ENCODE data around the gene CCDC150.
"Not testable (repeated sequence)": the region's sequence is repeated elsewhere in the genome, so short reads cannot be mapped to it uniquely, and the experiment has no call there.

Gene CCDC150

DNA sequence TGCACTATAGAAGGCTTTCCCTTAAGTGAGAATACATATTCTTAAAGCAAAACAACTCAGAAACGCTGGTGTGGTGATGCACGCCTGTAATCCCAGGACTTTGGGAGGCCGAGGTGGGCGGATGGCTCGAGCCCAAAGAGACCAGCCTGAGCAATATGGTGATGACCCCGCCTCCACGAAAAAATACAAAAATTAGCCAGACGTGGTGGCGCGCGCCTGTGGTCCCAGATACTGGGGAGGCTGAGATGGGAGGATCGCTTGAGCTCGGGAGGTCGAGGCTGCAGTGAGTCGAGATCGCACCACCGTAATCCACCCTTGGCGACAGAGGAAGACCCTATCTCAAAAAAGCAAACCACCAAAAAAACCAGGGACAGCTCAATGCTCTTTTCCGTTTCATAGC lies 750 bp upstream of the CCDC150 start:
- DNase-seq = no peak

DNA sequence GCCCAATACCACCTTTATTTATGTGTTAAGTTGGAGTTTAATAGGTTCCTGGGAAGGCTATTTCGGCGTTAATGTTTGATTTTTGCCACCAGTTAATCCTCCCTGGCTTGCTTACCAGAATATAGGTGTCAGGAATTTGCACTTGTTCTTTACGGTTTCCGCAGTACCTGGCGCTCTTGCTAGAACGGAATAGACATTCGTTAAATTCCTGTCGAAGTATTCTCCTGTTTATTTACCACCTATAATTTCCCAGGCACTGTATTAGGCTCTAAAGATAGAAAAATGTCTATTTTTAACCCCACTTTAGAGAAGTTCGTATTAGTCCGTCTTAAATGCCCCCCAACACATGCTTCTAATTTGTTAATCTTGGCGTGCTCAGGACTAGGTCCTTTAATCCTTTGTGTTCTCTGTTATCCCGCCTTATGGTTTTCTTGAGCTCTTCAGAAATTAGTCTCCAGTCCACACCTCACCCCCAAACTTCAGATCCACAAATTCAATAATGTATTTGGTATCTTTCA lies 575 bp downstream of the CCDC150 start:
- no peak for DNase-seq

- DNase-seq = no peak
Measured at GRCh38 chr2:196649202-196649601, 9.7 kb downstream of the CCDC150 start.

GRCh38 chr2:196651387-196652094 lies 12.0 kb downstream of the CCDC150 start:
- no peak for DNase-seq

DNA sequence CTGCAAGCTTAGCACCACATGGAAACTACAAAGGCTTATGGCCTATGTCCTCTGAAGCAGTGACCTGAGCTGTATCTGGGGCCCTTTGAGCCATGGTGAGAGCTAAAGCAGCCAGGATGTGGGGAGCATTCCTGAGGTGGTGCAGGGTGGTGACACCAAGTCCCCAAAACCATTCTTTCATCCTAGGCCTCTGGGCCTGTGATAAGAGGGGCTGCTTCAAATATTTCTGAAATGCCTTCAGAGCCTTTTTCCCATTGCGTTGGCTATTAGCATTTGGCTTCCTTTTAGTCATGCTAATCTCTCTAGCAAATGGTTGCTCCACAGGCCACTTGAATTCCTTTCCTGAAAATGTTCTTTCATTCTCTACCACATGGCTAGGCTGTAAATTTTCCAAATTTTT lies 13.4 kb downstream of the CCDC150 start:
- no peak for DNase-seq

DNA sequence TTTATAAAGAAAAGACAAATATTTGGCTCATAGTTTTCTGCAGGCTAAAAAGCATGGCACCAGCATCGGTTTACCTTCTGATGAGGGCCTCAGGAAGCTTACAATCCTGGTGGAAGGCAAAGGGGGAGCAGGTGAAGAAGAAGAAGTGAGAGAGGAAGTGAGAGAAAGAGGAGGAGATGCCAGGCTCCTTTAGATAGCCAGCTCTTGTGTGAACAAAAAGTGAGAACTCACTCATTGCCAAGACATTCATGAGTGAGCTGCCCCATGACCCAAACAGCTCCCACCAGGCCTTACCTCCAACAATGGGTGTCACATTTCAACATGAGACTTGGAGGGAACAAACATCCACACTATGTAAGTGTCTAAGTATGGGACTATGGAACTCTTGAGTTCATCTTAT lies 14.3 kb downstream of the CCDC150 start:
- no peak for DNase-seq

- DNase-seq = no peak
Measured at GRCh38 chr2:196655761-196656160, 16.2 kb downstream of the CCDC150 start.

- DNase-seq = no peak
Measured at GRCh38 chr2:196657333-196657732, 17.8 kb downstream of the CCDC150 start.

GRCh38 chr2:196659844-196660243 lies 20.3 kb downstream of the CCDC150 start:
- DNase-seq = no peak

DNA sequence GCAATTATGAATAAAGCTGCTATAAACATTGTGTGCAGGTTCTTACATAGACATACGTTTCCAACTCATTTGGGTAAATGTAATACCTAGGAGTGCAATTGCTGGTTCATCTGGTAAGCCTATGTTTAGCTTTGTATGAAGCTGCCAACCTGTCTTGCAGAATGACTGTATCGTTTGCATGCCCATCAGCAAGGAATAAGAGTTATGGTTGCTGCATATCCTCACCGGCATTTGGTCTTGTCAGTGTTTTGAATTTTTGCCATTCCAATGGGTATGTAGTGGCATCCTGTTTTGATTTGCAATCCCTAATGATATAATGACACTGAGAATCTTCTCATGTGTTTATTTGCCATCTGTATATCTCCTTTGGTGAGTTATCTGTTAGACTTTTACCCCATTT lies 20.7 kb downstream of the CCDC150 start:
- DNase-seq = no peak

GRCh38 chr2:196670342-196670741 lies 30.8 kb downstream of the CCDC150 start:
- DNase-seq = no peak

- DNase-seq = no peak
Measured at GRCh38 chr2:196675963-196676362, 36.4 kb downstream of the CCDC150 start.

GRCh38 chr2:196677404-196677803 lies 37.9 kb downstream of the CCDC150 start:
- no peak for DNase-seq

- no peak for DNase-seq
Measured at GRCh38 chr2:196679368-196679767, 39.9 kb downstream of the CCDC150 start.

GRCh38 chr2:196681510-196681909 lies 42.0 kb downstream of the CCDC150 start:
- DNase-seq = no peak

- DNase-seq = no peak
Measured at GRCh38 chr2:196685792-196686191, 46.3 kb downstream of the CCDC150 start.

DNA sequence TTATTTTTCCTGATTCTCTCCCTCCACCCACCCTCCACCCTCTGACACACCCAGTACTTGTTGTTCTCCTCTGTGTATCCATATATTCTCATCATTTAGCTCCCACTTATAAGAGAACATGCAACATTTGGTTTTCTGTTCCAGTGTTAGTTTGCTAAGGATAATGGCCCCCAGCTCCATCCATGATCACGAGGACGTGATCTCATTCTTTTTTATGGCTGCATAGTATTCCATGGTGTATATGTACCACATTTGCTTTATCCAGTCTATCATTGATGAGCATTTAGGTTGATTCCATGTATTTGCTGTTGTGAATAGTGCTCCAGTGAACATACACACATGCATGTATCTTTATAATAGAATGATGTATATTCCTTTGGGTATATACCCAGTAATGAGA lies 47.2 kb downstream of the CCDC150 start:
- not testable (repeated sequence) for DNase-seq

GRCh38 chr2:196696423-196697079 lies 57.0 kb downstream of the CCDC150 start:
- DNase-seq = no peak

- no peak for DNase-seq
Measured at GRCh38 chr2:196697825-196698224, 58.3 kb downstream of the CCDC150 start.

DNA sequence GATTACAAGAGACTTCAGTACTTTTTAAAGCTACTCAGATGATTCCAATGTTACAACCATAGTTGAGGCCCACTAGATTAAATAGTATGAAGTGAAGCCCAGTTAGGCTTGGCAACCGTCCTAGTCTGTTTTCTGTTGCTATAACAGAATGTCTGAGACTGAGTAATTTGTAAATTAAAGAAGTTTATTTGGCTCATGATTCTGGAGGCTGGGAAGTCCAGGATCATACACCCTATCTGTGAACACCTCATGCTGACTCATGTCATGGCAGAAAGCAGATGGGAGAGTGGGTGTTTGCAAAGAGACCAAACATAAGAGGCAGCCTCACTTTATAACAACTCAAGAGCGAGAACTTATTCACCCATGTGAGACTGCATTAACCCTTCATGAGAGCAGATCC lies 63.1 kb downstream of the CCDC150 start:
- DNase-seq = no peak

- no peak for DNase-seq
Measured at GRCh38 chr2:196703695-196704094, 64.2 kb downstream of the CCDC150 start.

- DNase-seq = not testable (repeated sequence)
Measured at GRCh38 chr2:196710056-196710455, 70.5 kb downstream of the CCDC150 start.

GRCh38 chr2:196711625-196712024 lies 72.1 kb downstream of the CCDC150 start:
- DNase-seq = no peak

DNA sequence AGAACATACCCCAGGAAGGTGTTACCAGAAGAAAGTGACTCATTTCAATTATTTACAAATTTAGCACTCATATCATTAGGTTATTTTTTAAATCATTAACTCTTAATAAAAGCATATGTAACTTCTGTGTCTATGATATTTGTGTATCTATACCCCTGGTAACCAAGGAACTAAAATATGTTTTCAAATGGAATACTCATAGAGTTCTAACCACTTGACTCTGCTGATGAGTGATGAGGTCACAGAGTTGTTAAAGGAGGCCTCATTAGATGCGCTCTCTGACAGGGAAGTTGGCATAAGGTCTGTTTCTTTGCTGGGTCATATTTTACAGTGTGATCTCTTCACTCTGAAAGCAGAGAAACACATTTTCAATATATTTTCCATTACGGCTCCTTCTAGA lies 73.4 kb downstream of the CCDC150 start:
- no peak for DNase-seq

Measured in activated effector memory CD4-positive, alpha-beta T cell treated with anti-CD3 and anti-CD28 coated beads, Interleukin-2, amount 50 U/mL, for 16 hours (primary cell).